GM21390 (cell line): ENCODE measurements around the gene PON1.
A peak's percentile ranks its signal among the peaks of the same experiment; 100 is the strongest.

Experiments used
- ATAC-seq: cut with Tn5 transposase; IDR thresholded peaks from one replicate; pipeline ENCODE4 v1.9.1; 2021; ENCODE audit not compliant: unreplicated experiment

The PON1 gene

DNA sequence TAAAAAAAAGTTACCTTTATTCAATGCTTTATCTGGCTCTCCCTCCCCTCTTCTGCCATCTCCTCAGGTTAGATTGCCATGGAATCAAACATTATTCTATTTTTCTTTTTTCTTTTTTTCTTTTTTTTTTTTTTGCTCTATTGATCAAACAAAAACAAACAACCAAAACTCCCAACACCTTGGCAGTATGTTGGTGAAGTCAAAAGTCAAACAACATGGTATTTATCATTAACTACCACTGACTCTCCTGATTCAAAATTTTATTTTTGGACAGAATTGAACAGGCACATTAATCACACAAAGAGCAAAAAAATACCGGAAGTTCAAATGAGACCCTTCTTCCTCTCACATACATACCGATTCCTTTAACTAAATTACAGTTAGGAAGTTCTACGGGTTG lies 6.4 kb downstream of the PON1 start:
- no peak for ATAC-seq

DNA sequence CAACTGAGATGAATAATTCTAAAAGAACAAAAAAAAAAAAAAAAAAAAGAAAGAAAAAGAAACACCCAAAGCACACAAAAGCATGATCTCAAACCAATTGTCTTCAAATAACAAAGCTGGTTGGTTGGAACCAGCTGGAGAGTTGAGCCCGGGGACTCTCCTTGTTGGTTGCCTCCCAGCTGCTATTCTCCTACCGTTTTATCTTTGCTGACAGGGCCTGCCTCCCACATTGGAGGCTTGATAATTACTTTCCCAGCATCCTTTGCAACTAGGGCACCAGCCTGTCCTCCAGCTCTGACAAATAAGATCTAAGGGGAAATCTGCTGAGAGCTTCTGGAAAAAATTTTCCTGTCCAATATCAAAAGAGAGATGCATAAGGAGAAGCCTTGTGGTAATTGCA lies 6.8 kb downstream of the PON1 start:
- no peak for ATAC-seq

DNA sequence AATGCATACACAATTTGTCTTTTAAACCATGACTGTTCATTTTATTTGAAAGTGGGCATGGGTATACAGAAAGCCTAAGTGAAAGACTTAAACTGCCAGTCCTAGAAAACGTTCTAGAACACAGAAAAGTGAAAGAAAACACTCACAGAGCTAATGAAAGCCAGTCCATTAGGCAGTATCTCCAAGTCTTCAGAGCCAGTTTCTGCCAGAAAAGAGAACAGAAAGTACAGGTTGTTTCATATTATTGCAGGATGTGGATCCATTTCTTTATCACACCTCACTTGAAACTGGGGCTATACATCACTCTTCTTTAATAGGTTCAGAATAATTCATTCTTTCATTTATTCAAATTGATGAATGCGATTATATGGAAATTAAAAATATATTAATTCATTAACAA lies 7.7 kb downstream of the PON1 start:
- ATAC-seq = peak; percentile 83

DNA sequence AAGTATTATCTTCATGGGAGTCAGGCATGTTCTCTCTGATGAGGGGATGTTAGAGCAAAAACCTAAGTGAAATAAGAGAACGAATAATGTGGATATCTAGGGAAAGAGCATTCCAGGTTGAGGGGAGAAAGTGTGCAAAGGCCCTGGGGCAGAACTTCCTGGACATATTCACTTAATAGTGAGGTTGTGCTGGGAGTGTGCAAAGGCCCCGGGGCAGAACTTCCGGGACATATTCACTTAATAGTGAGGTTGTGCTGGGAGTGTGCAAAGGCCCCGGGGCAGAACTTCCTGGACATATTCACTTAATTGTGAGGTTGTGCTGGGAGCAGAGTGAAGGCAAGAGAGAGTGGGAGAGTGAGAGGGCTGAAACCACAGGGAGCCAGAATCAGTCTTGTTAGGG lies 11.8 kb downstream of the PON1 start:
- no peak for ATAC-seq

DNA sequence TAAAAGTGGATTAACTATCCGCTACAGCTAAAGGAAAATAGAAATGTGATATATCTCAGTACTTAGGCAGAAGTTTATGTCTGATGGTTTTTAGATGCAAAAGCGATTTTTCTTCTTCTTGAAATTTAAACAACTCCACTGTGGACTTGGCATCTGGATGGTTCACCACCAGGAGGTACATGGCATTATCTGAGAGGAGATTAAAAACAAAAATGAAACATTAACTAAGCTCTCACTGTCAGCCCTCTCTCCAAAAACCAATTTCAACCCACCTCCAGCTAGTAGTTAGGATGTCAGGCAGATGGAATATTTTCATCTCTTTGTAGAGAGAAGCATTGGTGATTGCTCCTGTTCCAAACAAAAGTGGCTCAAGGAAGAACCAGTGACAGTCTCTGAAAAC lies 12.9 kb downstream of the PON1 start:
- ATAC-seq = no peak

DNA sequence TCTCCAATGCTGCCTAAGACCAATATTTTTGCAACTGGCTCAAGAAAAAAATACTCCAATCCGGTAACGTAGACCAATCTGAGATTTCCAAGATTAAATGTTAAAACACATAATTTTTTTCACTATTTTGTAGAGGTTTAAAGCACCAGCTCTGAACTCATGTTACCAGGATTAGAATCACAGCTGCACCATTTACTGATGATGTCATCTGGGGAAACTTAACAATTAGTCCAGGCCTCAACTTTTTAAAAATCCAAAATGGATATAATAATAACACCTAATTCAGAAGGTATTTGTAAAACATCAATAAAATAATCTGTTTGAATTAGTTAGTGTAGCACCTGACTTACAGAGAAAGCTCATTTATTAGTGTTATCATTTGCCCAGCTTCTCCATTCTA lies 14.4 kb downstream of the PON1 start:
- no peak for ATAC-seq

DNA sequence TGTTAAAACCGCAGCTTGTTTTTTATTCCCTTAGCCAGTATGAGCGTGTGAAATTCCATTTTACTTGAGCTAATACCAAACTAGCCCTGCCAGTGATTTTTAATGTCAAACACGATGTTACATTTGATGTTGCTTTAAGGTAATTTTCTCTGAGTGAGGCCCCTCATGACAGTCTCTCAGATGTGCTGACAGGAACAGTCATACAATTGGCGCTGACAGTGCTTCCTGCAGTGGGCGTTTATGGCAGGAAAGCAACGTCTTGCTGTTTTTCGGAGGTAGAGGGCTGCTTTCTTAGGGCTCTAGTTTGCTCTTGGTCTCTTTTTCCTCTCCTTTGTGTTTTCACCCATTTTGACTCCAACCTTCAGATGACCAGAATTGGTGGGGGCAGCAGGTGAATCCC lies 19.3 kb downstream of the PON1 start:
- ATAC-seq = no peak

DNA sequence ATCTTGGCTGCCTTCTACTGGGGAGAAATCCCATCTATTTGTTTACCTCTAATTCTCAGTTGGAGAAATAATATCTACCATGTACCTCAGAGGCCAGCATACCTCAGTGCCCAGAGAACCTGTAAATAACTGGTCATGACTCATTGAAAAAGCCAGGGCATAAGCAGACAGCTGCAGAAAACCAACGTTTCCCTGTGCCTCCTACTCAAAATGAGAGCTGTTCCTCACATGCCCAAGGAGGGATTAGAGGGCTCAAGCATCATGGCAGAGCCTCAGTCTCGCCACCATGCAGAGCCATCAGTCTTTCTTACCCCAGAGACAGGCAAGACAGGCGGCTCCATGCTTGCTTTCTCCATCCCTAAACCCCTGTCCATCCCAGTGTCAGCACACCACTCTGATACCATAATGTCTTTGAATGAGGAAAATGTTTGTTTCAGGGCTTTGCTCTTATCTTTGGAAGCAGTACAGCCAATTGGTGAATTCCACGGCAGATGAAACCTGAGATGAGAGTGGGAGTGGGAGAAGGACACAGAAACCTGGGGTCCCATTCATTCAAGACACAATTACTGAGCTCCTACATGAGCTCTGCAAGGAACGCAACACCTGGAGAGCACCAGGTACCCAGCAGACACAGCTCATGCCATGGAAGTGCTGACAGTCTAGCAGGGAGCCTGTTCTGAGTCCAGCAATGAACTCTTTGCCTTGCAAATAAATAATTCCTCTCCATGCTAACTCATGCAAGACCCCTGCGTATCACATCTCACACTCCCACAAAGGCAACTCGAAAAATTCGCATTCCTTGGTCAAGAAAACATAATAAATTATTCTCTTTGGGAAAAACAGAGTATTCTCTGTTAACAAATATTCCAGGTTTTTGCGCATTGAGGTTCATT lies 21.1 kb downstream of the PON1 start:
- no peak for ATAC-seq

DNA sequence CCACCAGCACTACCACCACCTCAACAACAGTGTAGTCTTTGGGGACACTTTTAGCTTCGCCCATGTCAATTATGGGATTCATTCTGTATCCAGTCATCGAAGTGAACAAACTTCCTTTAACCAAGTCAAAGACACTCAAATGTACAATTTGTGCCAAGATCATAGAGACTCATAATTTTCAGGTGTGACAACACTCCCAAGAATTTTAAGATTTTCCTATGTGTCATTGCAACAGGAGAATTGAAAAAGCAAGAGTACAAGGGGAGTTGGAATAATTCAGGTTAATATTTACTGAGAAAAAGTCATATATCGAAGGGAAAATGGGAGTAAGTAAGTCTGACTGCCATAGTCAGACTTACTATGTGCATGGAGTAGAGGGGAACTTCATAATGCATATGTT lies 26.2 kb downstream of the PON1 start:
- no peak for ATAC-seq

DNA sequence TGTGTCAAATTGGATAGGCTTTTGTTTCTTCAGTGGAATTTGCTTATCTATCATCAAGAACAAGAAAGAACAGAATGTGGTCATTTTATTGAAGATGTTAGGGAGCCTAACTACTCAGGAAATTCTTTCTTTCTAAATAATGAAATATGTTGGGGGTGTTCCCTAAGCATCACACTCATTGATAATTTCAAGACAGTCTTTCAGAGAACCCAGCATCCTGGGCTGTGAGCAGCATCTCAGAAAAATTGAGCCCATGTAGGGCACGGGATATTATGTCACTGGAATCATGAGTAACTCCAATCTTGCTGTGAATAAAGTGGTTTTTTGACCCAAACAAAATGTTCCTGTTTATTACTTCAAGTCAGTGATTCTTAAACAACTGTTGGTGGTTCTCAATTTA lies 27.3 kb downstream of the PON1 start:
- ATAC-seq = no peak

DNA sequence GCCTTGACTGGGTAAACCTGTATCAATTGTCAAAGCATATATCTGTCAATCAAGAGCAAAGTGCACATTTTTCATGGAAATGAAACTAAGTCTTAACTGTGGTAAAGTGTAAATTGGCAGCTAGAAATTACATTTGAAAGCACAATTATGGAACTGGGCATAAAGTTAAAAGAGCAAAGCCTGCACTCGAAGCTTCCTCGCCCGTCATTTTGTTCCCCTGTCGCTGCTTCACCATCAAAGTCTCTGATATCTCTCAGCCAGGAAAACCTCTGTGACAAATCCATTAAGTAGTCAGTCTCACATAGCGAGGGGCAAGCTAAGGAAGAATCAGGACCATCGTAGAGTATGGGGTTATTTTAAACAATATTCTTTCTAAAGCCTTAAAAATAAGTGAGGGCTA lies 27.9 kb downstream of the PON1 start:
- no peak for ATAC-seq

DNA sequence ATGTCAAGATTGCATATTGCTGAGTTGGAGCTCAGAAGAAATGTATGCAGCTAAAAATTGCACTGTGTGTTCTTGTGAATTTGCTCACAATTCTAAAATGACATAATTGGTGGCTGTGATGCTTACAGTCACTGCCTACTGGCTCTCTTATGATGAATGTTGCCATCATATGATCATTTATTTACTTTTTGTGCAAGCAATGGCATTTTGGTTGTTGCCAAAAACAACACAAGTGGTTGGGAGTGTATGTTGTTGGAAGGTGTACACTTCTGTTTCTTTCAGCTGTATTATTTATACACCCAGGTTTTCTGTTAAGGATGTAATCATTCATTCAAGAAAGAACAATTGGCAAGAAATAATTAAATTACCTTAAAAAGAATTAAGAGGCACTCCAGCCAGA lies 28.9 kb downstream of the PON1 start:
- ATAC-seq = no peak

DNA sequence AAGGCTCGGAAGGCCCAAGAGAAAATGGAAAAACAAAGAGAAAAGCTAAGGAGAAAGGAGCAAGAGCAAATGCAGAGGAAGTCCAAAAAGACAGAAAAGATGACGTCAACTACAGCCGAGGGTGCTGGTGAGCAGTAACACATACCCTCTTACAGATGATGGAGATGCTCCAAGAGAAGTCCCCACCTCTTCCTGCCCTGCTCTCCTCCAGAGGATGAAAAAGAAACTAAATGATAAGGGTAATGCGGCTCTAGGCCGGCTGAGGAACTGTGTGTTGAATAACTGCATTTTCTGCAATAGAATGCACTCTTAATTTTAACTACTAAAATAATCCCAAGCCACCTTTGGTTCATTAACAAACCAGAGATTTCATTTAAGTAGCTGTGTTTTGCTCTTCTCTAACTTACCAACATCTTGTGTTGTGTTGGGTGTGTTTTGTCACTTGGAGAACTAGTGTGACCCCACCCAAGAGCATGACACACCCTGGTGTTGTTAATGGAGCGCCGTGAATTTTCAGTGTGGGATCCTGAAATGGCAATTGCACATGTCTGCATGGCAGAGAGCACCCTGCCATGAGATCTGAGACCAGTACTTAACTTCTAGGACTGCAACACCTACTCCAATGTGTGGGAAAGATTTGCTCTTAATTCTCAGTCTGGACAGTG lies 34.0 kb downstream of the PON1 start:
- no peak for ATAC-seq

DNA sequence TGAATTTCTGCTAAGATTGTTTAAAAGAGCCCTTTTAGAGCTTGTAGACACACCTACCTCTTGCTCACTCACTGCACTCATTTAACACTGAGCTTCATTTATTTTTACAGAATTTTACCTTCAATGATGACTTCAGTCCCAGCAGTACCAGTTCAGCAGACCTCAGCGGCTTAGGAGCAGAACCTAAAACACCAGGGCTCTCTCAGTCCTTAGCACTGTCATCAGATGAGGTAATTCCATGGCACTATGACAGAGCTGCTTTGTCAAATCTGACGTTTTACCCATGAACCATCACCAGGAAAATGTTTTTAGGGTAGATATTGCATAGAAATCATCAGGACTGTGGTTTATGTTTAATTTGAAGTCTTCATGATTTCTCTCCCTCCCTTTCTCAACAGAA lies 38.2 kb downstream of the PON1 start:
- ATAC-seq = no peak

DNA sequence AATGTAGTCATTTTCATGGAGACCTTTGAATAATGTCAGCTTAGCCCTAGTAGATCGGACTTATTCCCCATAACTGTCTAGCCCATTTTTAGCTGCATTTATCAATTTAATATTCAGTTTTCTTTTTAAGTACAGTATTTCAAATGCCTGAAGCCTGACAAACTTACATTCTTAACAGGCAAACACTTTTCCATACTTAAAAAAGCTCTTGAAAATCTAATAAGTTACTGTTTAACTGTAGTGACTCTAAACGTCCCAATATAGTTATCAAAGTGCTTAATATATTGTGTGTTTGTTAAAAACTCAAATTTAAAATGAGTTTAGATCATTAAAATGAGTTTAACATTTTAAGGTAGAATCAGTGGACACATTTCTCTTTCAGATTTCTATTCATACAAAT lies 44.9 kb downstream of the PON1 start:
- ATAC-seq = no peak

DNA sequence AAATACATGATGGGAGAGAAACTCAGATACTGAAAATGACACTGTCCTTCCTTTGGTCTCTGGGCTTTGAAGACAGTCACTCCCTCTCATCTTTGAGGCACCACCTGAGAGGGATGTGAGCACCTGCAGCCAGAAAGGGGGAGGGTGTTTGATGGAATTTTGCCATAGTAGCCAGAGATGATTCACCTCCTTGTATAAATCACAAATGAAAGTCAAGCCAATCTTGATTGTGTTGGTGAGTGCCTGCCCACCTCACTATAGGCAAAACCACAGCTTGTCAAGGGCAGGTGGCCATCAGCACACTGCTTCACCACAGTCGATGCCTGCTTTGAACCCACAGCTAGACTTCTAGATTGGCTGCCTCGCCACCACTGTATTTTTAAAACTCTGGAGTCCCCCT lies 48.2 kb downstream of the PON1 start:
- ATAC-seq = no peak

DNA sequence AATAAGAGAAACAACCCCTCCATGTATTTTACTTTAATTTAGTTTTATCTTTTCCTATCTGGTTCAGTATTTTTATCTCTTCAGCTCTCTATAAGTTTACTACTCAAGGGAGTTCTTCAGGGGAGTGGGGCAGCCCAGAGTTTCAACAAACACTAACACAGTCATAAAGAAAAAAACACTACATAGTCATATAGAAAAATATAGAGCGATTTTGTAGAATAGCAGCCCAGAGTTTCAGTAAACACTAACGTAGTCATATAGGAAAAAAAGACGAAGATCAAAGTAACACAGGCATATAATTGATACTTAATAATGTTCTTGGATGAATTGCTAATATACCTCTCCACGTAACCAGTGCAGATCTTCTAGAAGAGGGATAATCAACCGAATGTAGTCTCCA lies 54.7 kb downstream of the PON1 start:
- no peak for ATAC-seq

DNA sequence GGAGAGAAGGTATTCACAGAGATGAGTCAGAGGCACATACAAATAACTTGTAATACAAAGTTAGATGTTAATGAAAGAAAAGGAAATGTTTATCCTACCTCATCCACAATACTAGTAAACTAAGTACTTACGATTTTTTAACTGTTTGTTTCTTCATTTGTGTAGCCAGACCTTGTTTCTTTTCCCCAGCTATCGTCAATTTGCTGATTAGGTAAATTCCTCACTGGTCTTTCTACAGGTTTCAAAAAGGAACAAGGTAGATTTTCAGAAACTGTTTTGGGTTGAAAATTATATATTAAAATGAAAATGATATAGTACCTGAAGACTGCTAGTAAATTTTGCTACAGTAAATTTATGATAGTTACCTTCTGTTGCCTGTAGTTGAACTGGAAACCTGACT lies 56.6 kb downstream of the PON1 start:
- no peak for ATAC-seq

DNA sequence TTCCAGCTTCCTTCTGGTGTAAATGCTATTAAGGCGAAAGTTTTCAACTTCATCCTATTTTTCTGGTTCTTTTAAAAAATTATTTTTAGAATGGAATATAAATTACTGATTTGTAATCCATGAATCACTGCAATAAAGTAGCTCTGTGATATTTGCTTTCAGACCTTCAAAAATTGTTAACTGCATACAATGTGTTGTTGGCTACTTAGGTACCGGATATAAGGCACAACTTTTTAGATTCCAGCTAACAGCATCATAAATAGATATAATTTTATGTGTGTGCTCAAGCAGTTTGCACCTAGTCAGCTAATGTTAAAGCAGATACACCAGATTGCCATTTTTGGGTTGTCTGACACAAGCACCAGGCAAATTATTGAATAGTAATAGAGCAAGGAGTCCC lies 58.7 kb downstream of the PON1 start:
- ATAC-seq = no peak

DNA sequence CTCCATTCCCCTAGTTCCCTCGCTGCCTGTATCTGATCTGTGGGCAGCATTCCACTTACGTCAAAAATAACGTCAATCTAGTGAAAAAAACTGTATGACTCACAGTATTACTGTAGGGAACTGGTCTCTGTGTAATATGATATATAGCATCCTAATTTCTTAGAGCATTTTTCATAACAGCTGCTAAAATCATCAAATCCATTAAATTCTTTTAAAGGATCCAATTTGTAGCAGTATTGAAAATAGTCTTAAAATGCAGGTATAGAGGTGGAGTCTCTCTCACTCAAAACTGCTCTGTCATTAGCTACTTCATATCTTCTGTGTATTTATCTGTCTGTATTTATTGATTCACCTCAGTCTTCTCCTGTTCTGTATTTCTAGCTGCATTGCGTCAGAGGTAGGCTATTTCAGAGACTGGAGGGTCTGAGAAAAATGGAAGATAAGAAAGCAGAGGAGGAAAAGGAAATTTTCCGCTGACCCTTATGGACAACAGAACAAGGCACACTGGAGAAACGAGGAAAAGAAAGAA lies 59.9 kb downstream of the PON1 start:
- ATAC-seq = no peak

DNA sequence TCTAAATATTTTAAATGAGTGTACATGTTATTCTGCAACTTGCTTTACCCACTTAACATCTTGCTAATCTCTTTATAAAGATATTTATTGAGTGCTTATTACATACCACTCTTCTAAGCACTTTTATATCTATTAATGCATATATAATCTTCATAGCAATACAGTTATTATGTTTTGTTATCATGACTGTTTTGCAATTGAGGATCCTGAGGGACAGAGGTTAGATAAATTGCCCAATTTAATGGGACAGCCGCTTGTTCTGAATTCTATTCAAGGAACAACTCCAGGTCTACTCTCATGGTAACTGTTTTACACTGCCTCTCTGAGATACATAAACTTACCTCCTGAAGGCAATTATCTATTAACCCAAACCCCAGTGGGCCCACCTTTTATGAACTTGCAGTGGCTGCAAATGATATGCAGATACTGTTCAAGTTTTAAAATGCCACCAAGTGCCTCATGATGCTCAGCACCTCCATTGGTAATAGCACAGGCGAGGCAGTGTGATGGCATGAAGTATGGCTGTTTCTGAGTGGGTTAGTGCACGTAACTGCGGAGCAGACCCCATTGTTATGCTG lies 60.5 kb downstream of the PON1 start:
- ATAC-seq = no peak

DNA sequence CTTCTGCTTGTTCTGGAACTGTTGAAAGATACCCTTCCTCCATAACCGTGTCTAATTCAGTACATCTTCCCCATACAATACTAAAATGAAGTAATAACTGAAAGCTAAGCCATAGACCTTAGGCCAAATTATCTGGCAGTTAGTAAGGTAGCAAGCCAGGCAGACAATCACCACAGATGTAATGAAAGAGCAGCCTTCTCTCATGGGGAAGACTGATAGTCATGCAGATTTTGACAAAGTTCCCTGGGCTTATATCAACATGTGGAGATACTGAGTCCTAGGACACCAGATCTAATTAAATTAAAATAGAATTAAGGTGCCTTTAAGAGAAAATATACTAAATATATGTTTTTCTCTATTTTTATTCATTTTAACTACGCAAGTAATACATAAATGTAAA lies 61.5 kb downstream of the PON1 start:
- no peak for ATAC-seq
